IMR-90 (cell line): ENCODE results near the gene PERM1. TPM values are rescaled to one million over a fixed set of nuclear protein-coding genes. Genes with fewer than 3 reads are reported as not detected.

ENCODE experiments used
- ATAC-seq: fragments of 200-7000 bp; cut with Tn5 transposase; 2 replicates; pipeline ENCODE4 v1.9.1; 2020; ENCODE audit warnings: low read depth, mild to moderate bottlenecking, moderate library complexity
- BruUV-seq: library from RNA; stranded (reverse); fragments of 400-500 nt; replicated peaks from 2 replicates; lab custom pipeline; 2021; lab: Mats Ljungman, UMichigan
- CTCF ChIA-PET: fragments of 300-600 bp; formaldehyde crosslinking; extraction: SDS; loops from one replicate; lab custom pipeline; 2021; ENCODE audit warnings: antibody characterized with exemption; lab: Yijun Ruan, JAX
- POLR2A ChIA-PET: fragments of 300-600 bp; sonication (Branson Sonifier 250); formaldehyde crosslinking; loops from one replicate; lab custom pipeline; 2022; ENCODE audit warnings: antibody characterized with exemption; ENCODE audit not compliant: unreplicated experiment; lab: Charles Lee
- DNase-seq: peaks from one replicate; pipeline ENCODE4 v3.0.0; 2013
- H2AFZ ChIP-seq: replicated peaks from 2 replicates; pipeline ENCODE3; 2013; ENCODE audit warnings: low read length, mild to moderate bottlenecking; ENCODE audit not compliant: poor library complexity
- H2AK5ac ChIP-seq: 2 replicates; pipeline ENCODE4 v1.6.1; 2013; ENCODE audit warnings: low read depth, low read length, inconsistent platforms
- H2AK9ac ChIP-seq: replicated peaks from 2 replicates; pipeline ENCODE3; 2013; ENCODE audit warnings: mild to moderate bottlenecking, low read depth, low read length, moderate library complexity; ENCODE audit not compliant: poor library complexity
- H2BK120ac ChIP-seq: 2 replicates; pipeline ENCODE4 v1.6.1; 2013; ENCODE audit warnings: low read depth, low read length, inconsistent platforms
- H2BK15ac ChIP-seq: 3 replicates; pipeline ENCODE4 v1.6.1; 2013; ENCODE audit warnings: low read depth, low read length, inconsistent platforms
- H2BK20ac ChIP-seq: 2 replicates; pipeline ENCODE4 v1.6.1; 2013; ENCODE audit warnings: low read depth, mild to moderate bottlenecking, inconsistent platforms, low read length, moderate library complexity
- H2BK5ac ChIP-seq: 2 replicates; pipeline ENCODE4 v1.6.1; 2013; ENCODE audit warnings: mild to moderate bottlenecking, low read depth, low read length, inconsistent platforms; ENCODE audit not compliant: poor library complexity, severe bottlenecking
- H3K14ac ChIP-seq: replicated peaks from 2 replicates; pipeline ENCODE4 v1.6.1; 2013; ENCODE audit warnings: low read depth, low read length, inconsistent platforms
- H3K18ac ChIP-seq: 2 replicates; pipeline ENCODE4 v1.6.1; 2013; ENCODE audit warnings: low read depth, low read length, control low read depth
- H3K23ac ChIP-seq: 2 replicates; pipeline ENCODE4 v1.6.1; 2013; ENCODE audit warnings: low read depth, low read length, inconsistent platforms
- H3K27ac ChIP-seq: 2 replicates; pipeline ENCODE4 v1.5.1; 2013; ENCODE audit warnings: mild to moderate bottlenecking, control low read depth, low read length; ENCODE audit not compliant: insufficient read depth
- H3K27me3 ChIP-seq: 2 replicates; pipeline ENCODE4 v1.6.1; 2013; ENCODE audit warnings: low read length; ENCODE audit not compliant: control insufficient read depth, insufficient read depth
- H3K36me3 ChIP-seq: 2 replicates; pipeline ENCODE4 v1.6.1; 2013; ENCODE audit warnings: low read length, mixed read lengths; ENCODE audit not compliant: control insufficient read depth, insufficient read depth
- H3K4ac ChIP-seq: 2 replicates; pipeline ENCODE4 v1.6.1; 2013; ENCODE audit warnings: low read depth, low read length, inconsistent platforms
- H3K4me1 ChIP-seq: 2 replicates; pipeline ENCODE4 v1.6.1; 2013; ENCODE audit warnings: low read length, mixed read lengths; ENCODE audit not compliant: control insufficient read depth, insufficient read depth
- H3K4me2 ChIP-seq: 2 replicates; pipeline ENCODE4 v1.6.1; 2013; ENCODE audit warnings: low read depth, mild to moderate bottlenecking, control low read depth, low read length, moderate library complexity
- H3K4me3 ChIP-seq: 2 replicates; pipeline ENCODE4 v1.5.1; 2013; ENCODE audit warnings: low read depth, mild to moderate bottlenecking, control low read depth, low read length, moderate library complexity; ENCODE audit not compliant: insufficient read depth
- H3K56ac ChIP-seq: 2 replicates; pipeline ENCODE4 v1.6.1; 2013; ENCODE audit warnings: low read length, inconsistent platforms; ENCODE audit not compliant: insufficient read depth; ENCODE audit errors: extremely low read depth
- H3K79me1 ChIP-seq, 2 experiments: 2 replicates each; pipeline ENCODE4 v1.6.1; 2013; ENCODE audit warnings: low read length in 2 of 2, inconsistent platforms in 1 of 2, low read depth in 1 of 2
- H3K9ac ChIP-seq: 2 replicates; pipeline ENCODE4 v1.6.1; 2013; ENCODE audit warnings: low read depth, low read length, control low read depth
- H3K9me1 ChIP-seq: 2 replicates; pipeline ENCODE4 v1.6.1; 2013; ENCODE audit warnings: low read length, inconsistent platforms; ENCODE audit not compliant: insufficient read depth
- H3K9me3 ChIP-seq: 2 replicates; pipeline ENCODE4 v1.6.1; 2013; ENCODE audit warnings: low read length; ENCODE audit not compliant: control insufficient read depth, insufficient read depth
- H4K20me1 ChIP-seq: 2 replicates; pipeline ENCODE4 v1.6.1; 2013; ENCODE audit warnings: low read length, inconsistent platforms; ENCODE audit not compliant: insufficient read depth
- H4K5ac ChIP-seq: 2 replicates; pipeline ENCODE4 v1.6.1; 2013; ENCODE audit warnings: mild to moderate bottlenecking, low read depth, low read length, control low read depth
- H4K8ac ChIP-seq, 2 experiments: 2 replicates each; pipeline ENCODE4 v1.6.1; 2013; ENCODE audit warnings: low read depth in 2 of 2, low read length in 2 of 2, control low read depth in 1 of 2, inconsistent platforms in 1 of 2
- H4K91ac ChIP-seq: 2 replicates; pipeline ENCODE4 v1.6.1; 2013; ENCODE audit warnings: low read depth, low read length, inconsistent platforms; ENCODE audit not compliant: insufficient read depth
- BHLHE40 ChIP-seq: fragments of 150-350 bp; IDR thresholded peaks from 2 replicates; pipeline ENCODE4 v1.6.1; 2016; ENCODE audit warnings: mild to moderate bottlenecking, low read depth, low read length
- CEBPB ChIP-seq: IDR thresholded peaks from 2 replicates; pipeline ENCODE4 v1.6.1; 2012; ENCODE audit warnings: low read depth, low read length, improper control_type of control experiment
- CHD1 ChIP-seq: IDR thresholded peaks from 2 replicates; pipeline ENCODE4 v1.6.1; 2012; ENCODE audit warnings: low read depth, low read length, improper control_type of control experiment
- CTCF ChIP-seq: conservative IDR thresholded peaks from 2 replicates; pipeline ENCODE4 v1.5.1; 2012; ENCODE audit warnings: mild to moderate bottlenecking, low read depth, low read length, improper control_type of control experiment
- ELK1 ChIP-seq: fragments of 150-350 bp; IDR thresholded peaks from 2 replicates; pipeline ENCODE4 v1.6.1; 2016; ENCODE audit warnings: low read depth, mild to moderate bottlenecking, low read length, moderate library complexity, borderline replicate concordance
- FOS ChIP-seq: fragments of 150-350 bp; IDR thresholded peaks from 2 replicates; pipeline ENCODE4 v1.6.1; 2016; ENCODE audit warnings: low read depth, low read length
- MAFK ChIP-seq: IDR thresholded peaks from 2 replicates; pipeline ENCODE4 v1.6.1; 2012; ENCODE audit warnings: low read depth, low read length, improper control_type of control experiment
- MAZ ChIP-seq: IDR thresholded peaks from 2 replicates; pipeline ENCODE4 v1.6.1; 2012; ENCODE audit warnings: low read depth, mild to moderate bottlenecking, low read length, improper control_type of control experiment, moderate library complexity, borderline replicate concordance
- MXI1 ChIP-seq: IDR thresholded peaks from 2 replicates; pipeline ENCODE4 v1.6.1; 2012; ENCODE audit warnings: low read depth, mild to moderate bottlenecking, low read length, moderate library complexity, borderline replicate concordance
- NFE2L2 ChIP-seq: fragments of 150-350 bp; IDR thresholded peaks from 2 replicates; pipeline ENCODE4 v1.6.1; 2016; ENCODE audit warnings: low read depth, mild to moderate bottlenecking, low read length
- POLR2A ChIP-seq: IDR thresholded peaks from 2 replicates; pipeline ENCODE4 v1.6.1; 2012; ENCODE audit warnings: mild to moderate bottlenecking, low read depth, low read length
- RAD21 ChIP-seq: IDR thresholded peaks from 2 replicates; pipeline ENCODE4 v1.6.1; 2012; ENCODE audit warnings: low read length, improper control_type of control experiment
- RCOR1 ChIP-seq: IDR thresholded peaks from 2 replicates; pipeline ENCODE4 v1.6.1; 2012; ENCODE audit warnings: mild to moderate bottlenecking, low read length, improper control_type of control experiment; ENCODE audit not compliant: insufficient replicate concordance
- RFX5 ChIP-seq: IDR thresholded peaks from 2 replicates; pipeline ENCODE4 v1.8.0; 2012; ENCODE audit warnings: low read depth, mild to moderate bottlenecking, low read length, moderate library complexity
- SMC3 ChIP-seq: fragments of 150-350 bp; IDR thresholded peaks from 2 replicates; pipeline ENCODE4 v1.6.1; 2016; ENCODE audit warnings: low read depth, mild to moderate bottlenecking, antibody characterized with exemption, low read length, moderate library complexity
- USF2 ChIP-seq: fragments of 150-350 bp; IDR thresholded peaks from 2 replicates; pipeline ENCODE4 v1.6.1; 2017; ENCODE audit warnings: mild to moderate bottlenecking, antibody characterized with exemption, low read length, low read depth
- WGBS, 2 experiments: methylation state at CpG; one replicate each; pipeline versions ENCODE4 v1.1.5 to v1.1.7; 2013; ENCODE audit warnings: missing lambda C conversion rate in 2 of 2; ENCODE audit not compliant: insufficient read length in 1 of 2; ENCODE audit errors: extremely low coverage in 2 of 2; 5-methylcytosine and 5-hydroxymethylcytosine counted together
- dilution Hi-C: fragments of 300-500 bp; cut with HindIII; formaldehyde crosslinking; loops from one replicate; pipeline ENCODE4 v1.14.3; 2018; ENCODE audit warnings: low sequenced_read_pairs; ENCODE audit not compliant: unreplicated experiment
- in situ Hi-C: fragments of 300-500 bp; cut with MboI; formaldehyde crosslinking; loops from 3 replicates; pipeline ENCODE4 v1.14.3; 2019; ENCODE audit warnings: low sequenced_read_pairs, inconsistent platforms, mixed read lengths
- intact Hi-C: fragments of 100-400 bp; cut with micrococcal nuclease; formaldehyde crosslinking; loops from 2 replicates; pipeline ENCODE4 v1.10.0; 2022
- polyA plus RNA-seq, 3 experiments: library from polyadenylated mRNA; depleted of rRNA; stranded (reverse); fragments of >200 nt; gene quantifications; 2 replicates each; pipeline ENCODE4 v1.2.3, GENCODE V29; 2012; ENCODE audit warnings: low replicate concordance in 1 of 3
- total RNA-seq: library from RNA; depleted of rRNA; stranded (reverse); fragments of >200 nt; gene quantifications from 2 replicates; pipeline ENCODE4 v1.2.3, GENCODE V29; 2012

The PERM1 gene
- total and polyA plus RNA-seq, 2 of the 4 experiments (the other 2 are of a cell fraction), result not detected

- Histone ChIP-seq H3K18ac (no peak overlapping the region), H4K8ac (no peak overlapping the region), H4K91ac (no peak overlapping the region), H3K27me3 (no peaks in the 10 kb centered on the region), H3K4me3 (no peak overlapping the region), H3K23ac (no peak overlapping the region), H2AK5ac (no peak overlapping the region), H2BK5ac (no peak overlapping the region), H4K5ac (no peak overlapping the region), H3K4me1 (peaks cover under 1% of the 10 kb centered on the region; the same call in 1 of the 2 replicates), H3K4me2 (no peak overlapping the region), H2BK120ac (no peak overlapping the region), H4K20me1 (peaks cover 22% of the 10 kb centered on the region), H2BK15ac (no peak overlapping the region), H2AFZ (no peak overlapping the region), H3K56ac (no peak overlapping the region), H3K4ac (no peak overlapping the region), H3K36me3 (peaks cover 81% of the 10 kb centered on the region), H3K27ac (no peak overlapping the region), H2BK20ac (no peak overlapping the region), H3K79me1 (peaks cover 13 to 42% of the 10 kb centered on the region in 2 experiments), H3K9me1 (peaks cover 9% of the 10 kb centered on the region), H2AK9ac (no peak overlapping the region), H3K14ac (no peak overlapping the region), H3K9ac (no peak overlapping the region), H3K9me3 (no peaks in the 10 kb centered on the region)
- intact Hi-C loops (no loop called here), dilution Hi-C loops (no loop called here), in situ Hi-C loops (no loop called here)
- no peak for DNase-seq
- ChIA-PET POLR2A (interaction anchor here (0.6 kb wide), 1 partner anchor 13 kb away, joined by 3 read pairs; no protein-coding TSS in a partner anchor), CTCF (no interaction called here)
- ATAC-seq, result no peak
- 100% methylated on average over 1 of the region's 7 CpGs; no CpG with 5 or more reads in 1 of the 2 experiments for WGBS, 2 experiments
- BruUV-seq, result no TSS peak
- TF ChIP-seq RAD21 (no peak), MAZ (no peak), NFE2L2 (no peak), MAFK (no peak), BHLHE40 (no peak), POLR2A (no peak), RFX5 (no peak), MXI1 (no peak), CTCF (no peak), CHD1 (no peak), FOS (no peak), SMC3 (no peak), USF2 (no peak), CEBPB (no peak), ELK1 (no peak), RCOR1 (no peak)
Observed at GRCh38 chr1:952603-953002, 29.3 kb downstream of the PERM1 start.
